ENCODE measurements around the gene TMEM192.

DNA sequence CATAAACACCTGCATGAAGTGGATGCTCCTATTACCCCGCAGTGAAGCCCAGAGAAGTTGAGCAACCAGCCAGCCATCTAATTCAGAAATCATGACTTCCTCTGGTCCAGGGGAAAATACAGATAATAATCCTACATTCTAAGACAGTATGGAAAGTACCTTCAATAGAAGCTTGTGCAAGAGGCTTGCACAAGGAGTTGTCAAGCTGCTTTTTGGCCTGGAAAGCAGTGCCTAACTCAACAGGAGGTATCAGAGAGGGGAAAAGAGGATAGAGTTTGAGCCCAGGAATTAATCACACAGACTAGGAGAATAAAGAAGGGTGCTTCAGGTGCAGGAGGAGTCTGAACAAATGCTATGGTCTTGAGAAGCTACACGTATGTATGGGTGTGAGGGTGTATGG, 26.7 kb downstream of the TMEM192 start:
- TF ChIP-seq ATF3 (IDR thresholded peaks at IDR 0.05; ENCODE audit: insufficient read depth, low read depth, low read length), result no peak
- no peak for TF ChIP-seq TCF12 (IDR thresholded peaks at IDR 0.05; ENCODE audit: low read depth, low read length)
- TF ChIP-seq, protein P1, sequence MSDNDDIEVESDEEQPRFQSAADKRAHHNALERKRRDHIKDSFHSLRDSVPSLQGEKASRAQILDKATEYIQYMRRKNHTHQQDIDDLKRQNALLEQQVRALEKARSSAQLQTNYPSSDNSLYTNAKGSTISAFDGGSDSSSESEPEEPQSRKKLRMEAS (IDR thresholded peaks at IDR 0.05), result no peak
- TF ChIP-seq NANOG (IDR thresholded peaks at IDR 0.05; ENCODE audit: insufficient read depth, low read depth, low read length, poor library complexity, severe bottlenecking), result no peak
- no peak for TF ChIP-seq JUN (IDR thresholded peaks at IDR 0.05; ENCODE audit: low read depth, low read length)
- no peak for TF ChIP-seq POLR2A (IDR thresholded peaks at IDR 0.05; ENCODE audit: control extremely low read depth in 1 of 2, low read depth in 2 of 2, low read length in 2 of 2)
- no peak for TF ChIP-seq NRF1 (IDR thresholded peaks at IDR 0.05; ENCODE audit: low read depth, low read length)
- TF ChIP-seq CTCF (IDR thresholded peaks at IDR 0.05; ENCODE audit: control extremely low read depth in 1 of 3, insufficient read depth in 1 of 3, low read depth in 1 of 3, low read length in 3 of 3), result no peak
- no peak for TF ChIP-seq EP300 (IDR thresholded peaks at IDR 0.05; ENCODE audit: borderline replicate concordance in 1 of 2, low read depth in 2 of 2, low read length in 2 of 2)
- TF ChIP-seq, protein P2, sequence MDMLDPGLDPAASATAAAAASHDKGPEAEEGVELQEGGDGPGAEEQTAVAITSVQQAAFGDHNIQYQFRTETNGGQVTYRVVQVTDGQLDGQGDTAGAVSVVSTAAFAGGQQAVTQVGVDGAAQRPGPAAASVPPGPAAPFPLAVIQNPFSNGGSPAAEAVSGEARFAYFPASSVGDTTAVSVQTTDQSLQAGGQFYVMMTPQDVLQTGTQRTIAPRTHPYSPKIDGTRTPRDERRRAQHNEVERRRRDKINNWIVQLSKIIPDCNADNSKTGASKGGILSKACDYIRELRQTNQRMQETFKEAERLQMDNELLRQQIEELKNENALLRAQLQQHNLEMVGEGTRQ (IDR thresholded peaks at IDR 0.05; ENCODE audit: low read length), result no peak
- no peak for TF ChIP-seq EZH2 (IDR thresholded peaks at IDR 0.05; ENCODE audit: low read depth, low read length, severe bottlenecking)
- no peak for TF ChIP-seq RAD21 (IDR thresholded peaks at IDR 0.05 in 1 of 2, conservative IDR thresholded peaks at IDR 0.05 in 1 of 2; ENCODE audit: low read depth in 2 of 2, low read length in 2 of 2)

Data from H1 (cell line).